ENCODE measurements around the gene ZFR.

ZFR gene

GRCh38 chr5:32365623-32366022 lies 78.9 kb downstream of the ZFR start:
- DNase-seq (ENCODE audit: extremely low read depth in 1 of 2, low read depth in 1 of 2) = no peak

DNA sequence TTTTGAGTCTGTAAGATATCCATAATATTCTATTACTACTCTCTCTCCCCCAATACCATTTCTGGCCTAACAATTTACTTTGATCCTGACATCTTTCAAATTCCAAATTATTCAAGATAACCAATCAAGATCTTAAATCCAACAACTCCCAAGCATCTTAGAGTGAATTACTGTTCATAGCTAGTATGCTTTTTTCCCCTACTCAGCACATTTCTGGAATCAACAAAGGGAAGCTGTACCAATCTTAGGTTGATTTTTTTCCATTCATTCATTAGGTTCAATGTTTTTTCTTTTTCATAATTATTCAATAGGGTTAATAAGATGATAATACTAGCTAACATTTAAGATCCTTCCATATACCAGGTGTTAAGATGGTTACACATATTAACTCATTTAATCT lies 81.5 kb downstream of the ZFR start:
- DNase-seq (ENCODE audit: extremely low read depth in 1 of 2, low read depth in 1 of 2) = no peak

- no peak for DNase-seq (ENCODE audit: extremely low read depth in 1 of 2, low read depth in 1 of 2)
Measured at GRCh38 chr5:32362527-32362926, 82.0 kb downstream of the ZFR start.

GRCh38 chr5:32360906-32361305 lies 83.6 kb downstream of the ZFR start:
- DNase-seq (ENCODE audit: extremely low read depth in 1 of 2, low read depth in 1 of 2) = no peak

GRCh38 chr5:32358611-32359010 lies 85.9 kb downstream of the ZFR start:
- DNase-seq (ENCODE audit: extremely low read depth in 1 of 2, low read depth in 1 of 2) = no peak

DNA sequence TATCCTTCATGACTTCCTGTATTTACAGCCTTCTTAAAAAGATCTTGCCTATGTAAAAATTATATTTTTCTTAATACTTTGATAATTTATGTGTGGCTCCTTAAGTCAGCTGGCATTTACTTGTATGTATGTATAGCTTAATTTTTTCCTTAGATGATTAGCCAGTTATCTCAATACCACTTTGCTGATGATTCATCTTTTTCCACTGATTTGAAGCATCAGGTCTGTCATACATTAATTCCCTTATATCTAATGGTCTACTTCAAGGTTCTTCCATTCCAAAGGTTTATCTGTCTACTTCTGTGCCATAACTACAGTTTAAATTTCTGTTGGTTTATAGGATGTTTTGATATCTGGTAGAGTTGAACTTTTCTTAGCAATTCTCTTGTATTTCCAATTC lies 86.9 kb downstream of the ZFR start:
- no peak for DNase-seq (ENCODE audit: extremely low read depth in 1 of 2, low read depth in 1 of 2)

GRCh38 chr5:32355686-32356085 lies 88.9 kb downstream of the ZFR start:
- DNase-seq (ENCODE audit: extremely low read depth in 1 of 2, low read depth in 1 of 2) = no peak

GRCh38 chr5:32353420-32353819 lies 91.1 kb downstream of the ZFR start:
- DNase-seq (ENCODE audit: extremely low read depth in 1 of 2, low read depth in 1 of 2) = no peak

DNA sequence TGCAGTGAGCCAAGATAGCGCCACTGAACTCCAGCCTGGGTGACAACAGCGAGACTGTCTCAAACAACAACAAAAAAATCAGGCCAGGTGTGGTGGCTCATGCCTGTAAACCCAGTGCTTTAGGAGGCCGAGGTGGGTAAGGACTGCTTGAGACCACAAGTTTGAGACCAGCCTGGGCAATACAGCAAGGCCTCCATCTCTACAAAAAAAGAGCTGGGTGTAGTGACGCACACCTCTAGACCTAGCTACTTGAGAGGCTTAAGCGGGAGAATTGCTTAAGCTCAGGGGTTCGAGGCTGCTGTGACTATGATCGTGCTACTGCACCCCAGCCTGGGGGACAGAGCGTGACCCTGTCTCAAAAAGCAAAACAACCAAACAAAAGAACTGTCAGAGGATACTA lies 91.9 kb downstream of the ZFR start:
- DNase-seq (ENCODE audit: extremely low read depth in 1 of 2, low read depth in 1 of 2) = no peak

- no peak for DNase-seq (ENCODE audit: extremely low read depth in 1 of 2, low read depth in 1 of 2)
Measured at GRCh38 chr5:32346869-32347268, 97.7 kb downstream of the ZFR start.

- no peak for DNase-seq (ENCODE audit: extremely low read depth in 1 of 2, low read depth in 1 of 2)
Measured at GRCh38 chr5:32343058-32343672, 101.4 kb downstream of the ZFR start.

GRCh38 chr5:32342656-32343055 lies 101.9 kb downstream of the ZFR start:
- DNase-seq (ENCODE audit: extremely low read depth in 1 of 2, low read depth in 1 of 2) = no peak

DNA sequence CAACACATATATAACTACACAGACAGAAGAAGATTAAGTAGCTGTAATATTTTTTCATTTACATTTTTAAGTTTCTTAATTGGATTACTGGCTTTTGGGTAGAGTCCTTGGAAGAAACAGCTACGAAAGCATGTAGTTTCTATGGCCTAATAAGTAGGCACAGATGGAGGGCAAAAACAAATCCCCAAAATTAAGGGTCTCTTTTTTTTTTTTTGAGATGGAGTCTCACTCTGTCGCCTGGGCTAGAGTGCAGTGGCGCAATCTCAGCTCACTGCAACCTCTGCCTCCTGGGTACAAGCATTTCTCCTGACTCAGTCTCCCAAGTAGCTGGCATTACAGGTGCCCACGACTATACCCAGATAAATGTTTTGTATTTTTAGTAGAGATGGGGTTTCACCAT lies 104.7 kb downstream of the ZFR start:
- DNase-seq (ENCODE audit: extremely low read depth in 1 of 2, low read depth in 1 of 2) = no peak

- DNase-seq (ENCODE audit: extremely low read depth in 1 of 2, low read depth in 1 of 2) = no peak
Measured at GRCh38 chr5:32339198-32339597, 105.3 kb downstream of the ZFR start.

GRCh38 chr5:32332966-32333365 lies 111.6 kb downstream of the ZFR start:
- no peak for DNase-seq (ENCODE audit: extremely low read depth in 1 of 2, low read depth in 1 of 2)

DNA sequence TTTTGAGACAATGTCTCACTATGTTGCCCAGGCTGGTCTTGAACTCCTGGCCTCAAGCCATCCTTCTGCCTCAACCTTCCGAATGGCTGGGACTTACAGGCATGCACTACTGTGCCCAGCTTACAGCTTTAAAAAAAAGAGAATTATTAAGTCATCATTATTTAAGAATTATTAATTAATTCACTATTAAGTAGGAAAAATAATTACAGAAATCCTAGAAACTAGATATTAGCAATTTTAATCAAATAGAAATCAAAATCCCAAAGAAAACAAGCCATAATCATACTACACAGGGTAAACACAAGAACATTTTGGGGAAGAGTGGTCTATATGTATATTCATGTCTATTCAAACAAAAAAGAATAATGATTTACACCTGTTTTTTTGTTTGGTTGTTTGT lies 112.2 kb downstream of the ZFR start:
- no peak for DNase-seq (ENCODE audit: extremely low read depth in 1 of 2, low read depth in 1 of 2)

DNA sequence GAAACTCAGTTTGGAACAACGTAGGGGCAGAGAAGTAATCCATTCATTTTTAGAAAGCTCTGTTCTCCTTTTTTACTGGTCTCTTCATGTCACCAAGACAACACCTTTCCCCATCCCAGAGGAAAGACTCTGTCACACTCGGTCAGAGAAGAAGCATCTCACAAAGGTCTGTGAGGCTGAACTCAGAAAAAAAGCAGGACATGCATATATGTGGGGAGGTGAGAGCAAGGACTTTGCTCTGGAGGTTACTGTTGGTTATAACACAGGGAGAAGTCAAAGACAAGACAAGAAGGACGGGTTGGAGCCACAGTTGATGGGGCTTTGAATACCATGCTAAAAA lies 112.6 kb downstream of the ZFR start:
- DNase-seq (ENCODE audit: extremely low read depth in 1 of 2, low read depth in 1 of 2) = no peak

GRCh38 chr5:32331217-32331934 lies 113.2 kb downstream of the ZFR start:
- no peak for DNase-seq (ENCODE audit: extremely low read depth in 1 of 2, low read depth in 1 of 2)

GRCh38 chr5:32330126-32330971 lies 114.2 kb downstream of the ZFR start:
- DNase-seq (ENCODE audit: extremely low read depth in 1 of 2, low read depth in 1 of 2) = no peak

GRCh38 chr5:32329395-32329834 lies 115.1 kb downstream of the ZFR start:
- peak; percentile 11 to 28 for DNase-seq (ENCODE audit: extremely low read depth in 1 of 2, low read depth in 1 of 2)

DNA sequence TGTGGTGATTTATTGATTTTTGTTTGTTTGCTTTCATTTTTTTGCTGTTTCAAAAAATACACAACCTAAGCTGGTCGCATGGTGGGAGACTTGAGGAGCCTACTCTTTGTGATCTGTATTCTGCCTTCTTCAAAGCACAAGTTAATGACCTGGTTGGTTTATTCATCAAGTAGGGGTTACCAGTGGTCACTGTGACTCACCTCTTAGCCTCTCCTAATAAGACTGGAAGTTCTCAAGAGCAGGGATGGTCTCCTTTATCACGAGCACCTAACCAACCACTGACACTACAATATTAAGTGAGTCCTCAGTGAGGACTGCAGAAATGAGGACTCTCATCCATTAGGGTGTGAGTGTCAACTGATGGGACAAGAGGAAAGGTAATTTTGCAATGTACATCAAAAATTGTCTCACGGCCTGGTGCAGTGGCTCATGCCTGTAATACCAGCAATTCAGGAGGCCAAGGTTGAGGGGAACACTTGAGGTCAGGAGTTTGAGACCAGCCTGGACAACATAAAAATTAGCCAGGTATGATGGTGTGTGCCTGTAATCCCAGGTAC lies 118.2 kb downstream of the ZFR start:
- no peak for DNase-seq (ENCODE audit: extremely low read depth in 1 of 2, low read depth in 1 of 2)

- no peak for DNase-seq (ENCODE audit: extremely low read depth in 1 of 2, low read depth in 1 of 2)
Measured at GRCh38 chr5:32325616-32326015, 118.9 kb downstream of the ZFR start.
